HCT116 (cell line): ENCODE measurements around the gene JAK1. TPM values are rescaled to one million over a fixed set of nuclear protein-coding genes. Genes with fewer than 3 reads are reported as not detected.

ENCODE experiments used
- ATAC-seq: fragments of 200-7000 bp; cut with Tn5 transposase; 2 replicates; pipeline ENCODE4 v1.9.1; 2020; ENCODE audit warnings: mild to moderate bottlenecking, moderate library complexity
- BruUV-seq: library from RNA; stranded (reverse); fragments of 400-500 nt; replicated peaks from 2 replicates; lab custom pipeline; 2021; lab: Mats Ljungman, UMichigan
- CTCF ChIA-PET: fragments of 300-600 bp; sonication (Branson Sonifier 250); formaldehyde crosslinking; loops from one replicate; lab custom pipeline; 2021; ENCODE audit warnings: antibody characterized with exemption; lab: Charles Lee
- POLR2A ChIA-PET: fragments of 300-600, 350-600 bp; sonication (Branson Sonifier 250); formaldehyde crosslinking; loops from one replicate; lab custom pipeline; 2021; ENCODE audit warnings: antibody characterized with exemption; lab: Charles Lee
- RAD21 ChIA-PET, 2 experiments: fragments of 300-600 bp; sonication (Branson Sonifier 250); formaldehyde crosslinking; loops; one replicate each; lab custom pipeline; 2023; ENCODE audit warnings: low total read pairs in 2 of 2; ENCODE audit not compliant: uncharacterized antibody in 2 of 2, unreplicated experiment in 2 of 2, low non-redundant PET in 1 of 2; lab: Charles Lee
- DNase-seq: peaks from one replicate; pipeline ENCODE4 v3.0.0-alpha.2; 2010; ENCODE audit warnings: low read depth, low spot score
- H2AFZ ChIP-seq: fragments of 200-600 bp; shearing (Covaris generic), sonication (generic); 2 replicates; pipeline ENCODE4 v1.6.1; 2017; ENCODE audit warnings: low read depth, mixed run types, mixed read lengths, antibody characterized with exemption, low read length; ENCODE audit not compliant: poor library complexity, severe bottlenecking
- H3K27ac ChIP-seq: 2 replicates; pipeline ENCODE4 v1.5.1; 2012; ENCODE audit warnings: low read depth, low read length
- H3K27me3 ChIP-seq: fragments of 200-600 bp; sonication (generic); 2 replicates; pipeline ENCODE4 v1.6.1; 2016; ENCODE audit warnings: mixed run types, low read length, mixed read lengths; ENCODE audit not compliant: insufficient read depth
- H3K36me3 ChIP-seq, 2 experiments: fragments of 200-500 bp in 1 of 2; fragments of 200-600 bp in 1 of 2; sonication (Bioruptor generic) in 1 of 2; sonication (generic) in 1 of 2; 2 replicates each; pipeline versions ENCODE4 v1.5.1 to v1.6.1; 2014 to 2016; ENCODE audit warnings: low read length in 2 of 2, inconsistent platforms in 1 of 2, mixed read lengths in 1 of 2, mixed run types in 1 of 2; ENCODE audit not compliant: insufficient read depth in 2 of 2, control insufficient read depth in 1 of 2
- H3K4me1 ChIP-seq, 2 experiments: fragments of 200-600 bp in 1 of 2; sonication (generic) in 1 of 2; 2 replicates each; pipeline versions ENCODE4 v1.5.1 to v1.6.1; 2012 to 2017; ENCODE audit warnings: low read length in 2 of 2, inconsistent platforms in 1 of 2, mild to moderate bottlenecking in 1 of 2, mixed read lengths in 1 of 2, mixed run types in 1 of 2, moderate library complexity in 1 of 2; ENCODE audit not compliant: insufficient read depth in 2 of 2, control insufficient read depth in 1 of 2
- H3K4me2 ChIP-seq: fragments of 200-600 bp; sonication (generic); 2 replicates; pipeline ENCODE4 v1.6.1; 2017; ENCODE audit warnings: mixed run types, low read length, mixed read lengths
- H3K4me3 ChIP-seq, 2 experiments: fragments of 200-600 bp in 1 of 2; sonication (generic) in 1 of 2; replicated peaks in 1 of 2; 2 replicates each; pipeline ENCODE4 v1.5.1; 2011 to 2016; ENCODE audit warnings: low read length in 2 of 2, control low read depth in 1 of 2, low read depth in 1 of 2, mild to moderate bottlenecking in 1 of 2, mixed read lengths in 1 of 2, mixed run types in 1 of 2
- H3K79me2 ChIP-seq: fragments of 200-600 bp; sonication (generic); 2 replicates; pipeline ENCODE4 v1.6.1; 2017; ENCODE audit warnings: mild to moderate bottlenecking, mixed run types, low read length, moderate library complexity, mixed read lengths; ENCODE audit not compliant: insufficient read depth
- H3K9ac ChIP-seq: fragments of 200-600 bp; sonication (generic); 2 replicates; pipeline ENCODE4 v1.6.1; 2016; ENCODE audit warnings: low read length, mixed read lengths
- H3K9me2 ChIP-seq: fragments of 200-600 bp; sonication (generic), shearing (Covaris generic); 2 replicates; pipeline ENCODE4 v1.6.1; 2017; ENCODE audit warnings: mixed run types, mild to moderate bottlenecking, moderate library complexity; ENCODE audit not compliant: insufficient read depth
- H3K9me3 ChIP-seq, 2 experiments: fragments of 200-500 bp in 1 of 2; fragments of 200-600 bp in 1 of 2; sonication (Bioruptor generic) in 1 of 2; sonication (generic) in 1 of 2; 2 replicates each; pipeline ENCODE4 v1.6.1; 2014 to 2017; ENCODE audit warnings: low read length in 2 of 2, mixed read lengths in 2 of 2, inconsistent platforms in 1 of 2, low read depth in 1 of 2, mild to moderate bottlenecking in 1 of 2, mixed run types in 1 of 2, moderate library complexity in 1 of 2; ENCODE audit not compliant: control insufficient read depth in 1 of 2, insufficient read depth in 1 of 2
- H4K20me1 ChIP-seq: fragments of 200-600 bp; sonication (generic), shearing (Covaris generic); 2 replicates; pipeline ENCODE4 v1.6.1; 2017; ENCODE audit warnings: mixed run types, mild to moderate bottlenecking, moderate library complexity; ENCODE audit not compliant: insufficient read depth
- EGR1 ChIP-seq: IDR thresholded peaks from 2 replicates; pipeline ENCODE4 v1.6.1; 2012; ENCODE audit warnings: low read depth
- ELF1 ChIP-seq: IDR thresholded peaks from 2 replicates; pipeline ENCODE4 v1.6.1; 2012; ENCODE audit warnings: low read depth, borderline replicate concordance
- EZH2 ChIP-seq: fragments of 200-600 bp; sonication (generic); IDR thresholded peaks from 2 replicates; pipeline ENCODE4 v1.6.1; 2017; ENCODE audit warnings: antibody characterized with exemption, mixed run types
- FOSL1 ChIP-seq: IDR thresholded peaks from 2 replicates; pipeline ENCODE4 v1.6.1; 2012; ENCODE audit warnings: low read depth
- JUND ChIP-seq: IDR thresholded peaks from 2 replicates; pipeline ENCODE4 v1.6.1; 2012
- POLR2A ChIP-seq: IDR thresholded peaks from 2 replicates; pipeline ENCODE4 v1.7.0; 2011; ENCODE audit warnings: borderline replicate concordance; ENCODE audit not compliant: insufficient read depth, insufficient read length; ENCODE audit errors: extremely low read depth
- RAD21 ChIP-seq: IDR thresholded peaks from 2 replicates; pipeline ENCODE4 v1.6.1; 2012; ENCODE audit warnings: low read depth, mild to moderate bottlenecking
- SIN3A ChIP-seq: IDR thresholded peaks from 2 replicates; pipeline ENCODE4 v1.6.1; 2012; ENCODE audit warnings: low read depth
- ZFX ChIP-seq: fragments of 450-650 bp; IDR thresholded peaks from 2 replicates; pipeline ENCODE4 v1.6.1; 2017
- intact Hi-C: fragments of 100-400 bp; cut with micrococcal nuclease; formaldehyde crosslinking; loops from 2 replicates; pipeline ENCODE4 v1.10.0; 2022
- total RNA-seq: library from RNA; stranded (reverse); gene quantifications from one replicate; pipeline ENCODE4 v1.2.1, GENCODE V29; 2021; ENCODE audit not compliant: unreplicated experiment
- TF ChIP-seq, protein P1 (sequence below), 3 experiments: fragments of 200-600 bp in 1 of 3; sonication (generic) in 1 of 3; IDR thresholded peaks in 2 of 3; conservative IDR thresholded peaks in 1 of 3; 2 replicates each; pipeline ENCODE4 v1.5.1; 2012 to 2017; ENCODE audit warnings: low read depth in 2 of 3, low read length in 2 of 3, antibody characterized with exemption in 1 of 3, borderline replicate concordance in 1 of 3, control low read depth in 1 of 3, mild to moderate bottlenecking in 1 of 3, mixed read lengths in 1 of 3, mixed run types in 1 of 3, moderate library complexity in 1 of 3; ENCODE audit not compliant: insufficient read depth in 1 of 3
- TF ChIP-seq, protein P2 (sequence below): IDR thresholded peaks from 2 replicates; pipeline ENCODE4 v1.6.1; 2011; ENCODE audit warnings: mild to moderate bottlenecking, low read length, moderate library complexity; ENCODE audit not compliant: insufficient replicate concordance; ENCODE audit errors: extremely low read depth

Gene JAK1
- total RNA-seq, 1 experiment from 2014 or later: 53.2 TPM

DNA sequence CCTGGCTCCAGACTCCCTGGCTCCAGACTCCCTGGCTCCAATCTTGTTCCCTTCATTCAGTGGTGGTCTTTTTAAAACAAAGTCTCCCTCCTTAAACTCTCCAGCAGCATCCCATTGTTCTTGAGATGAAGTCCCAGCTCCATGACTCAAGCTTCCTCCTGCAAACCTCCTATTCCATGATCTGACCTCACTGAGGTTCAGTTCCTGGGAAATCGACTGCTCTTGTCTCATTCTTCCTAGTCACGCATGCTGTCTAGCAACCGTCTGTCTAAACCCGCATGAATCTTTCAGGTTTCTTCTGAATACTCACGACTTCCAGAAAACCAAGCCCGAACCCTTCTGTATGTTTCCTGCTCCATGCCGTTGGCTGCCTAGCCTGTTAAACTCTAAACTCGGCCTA is 129.5 kb downstream of the JAK1 start:
- RAD21 ChIA-PET: no interaction called here
- Histone ChIP-seq H3K9me2 (no peaks in the 10 kb centered on the region), H3K27me3 (no peaks in the 10 kb centered on the region), H3K4me1 (no peaks in the 10 kb centered on the region), H3K4me3 (no peak overlapping the region)
- DNase-seq: no peak
- TF ChIP-seq, protein P1, sequence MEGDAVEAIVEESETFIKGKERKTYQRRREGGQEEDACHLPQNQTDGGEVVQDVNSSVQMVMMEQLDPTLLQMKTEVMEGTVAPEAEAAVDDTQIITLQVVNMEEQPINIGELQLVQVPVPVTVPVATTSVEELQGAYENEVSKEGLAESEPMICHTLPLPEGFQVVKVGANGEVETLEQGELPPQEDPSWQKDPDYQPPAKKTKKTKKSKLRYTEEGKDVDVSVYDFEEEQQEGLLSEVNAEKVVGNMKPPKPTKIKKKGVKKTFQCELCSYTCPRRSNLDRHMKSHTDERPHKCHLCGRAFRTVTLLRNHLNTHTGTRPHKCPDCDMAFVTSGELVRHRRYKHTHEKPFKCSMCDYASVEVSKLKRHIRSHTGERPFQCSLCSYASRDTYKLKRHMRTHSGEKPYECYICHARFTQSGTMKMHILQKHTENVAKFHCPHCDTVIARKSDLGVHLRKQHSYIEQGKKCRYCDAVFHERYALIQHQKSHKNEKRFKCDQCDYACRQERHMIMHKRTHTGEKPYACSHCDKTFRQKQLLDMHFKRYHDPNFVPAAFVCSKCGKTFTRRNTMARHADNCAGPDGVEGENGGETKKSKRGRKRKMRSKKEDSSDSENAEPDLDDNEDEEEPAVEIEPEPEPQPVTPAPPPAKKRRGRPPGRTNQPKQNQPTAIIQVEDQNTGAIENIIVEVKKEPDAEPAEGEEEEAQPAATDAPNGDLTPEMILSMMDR (IDR thresholded peaks at IDR 0.05 in 2 of 3, conservative IDR thresholded peaks at IDR 0.05 in 1 of 3; ENCODE audit: borderline replicate concordance in 1 of 3, insufficient read depth in 1 of 3, low read depth in 2 of 3, low read length in 2 of 3): no peak
- TF ChIP-seq POLR2A (no peak), EGR1 (no peak), RAD21 (no peak), ZFX (no peak), EZH2 (no peak), ELF1 (no peak), JUND (no peak), SIN3A (no peak), FOSL1 (no peak)
- TF ChIP-seq, protein P2, sequence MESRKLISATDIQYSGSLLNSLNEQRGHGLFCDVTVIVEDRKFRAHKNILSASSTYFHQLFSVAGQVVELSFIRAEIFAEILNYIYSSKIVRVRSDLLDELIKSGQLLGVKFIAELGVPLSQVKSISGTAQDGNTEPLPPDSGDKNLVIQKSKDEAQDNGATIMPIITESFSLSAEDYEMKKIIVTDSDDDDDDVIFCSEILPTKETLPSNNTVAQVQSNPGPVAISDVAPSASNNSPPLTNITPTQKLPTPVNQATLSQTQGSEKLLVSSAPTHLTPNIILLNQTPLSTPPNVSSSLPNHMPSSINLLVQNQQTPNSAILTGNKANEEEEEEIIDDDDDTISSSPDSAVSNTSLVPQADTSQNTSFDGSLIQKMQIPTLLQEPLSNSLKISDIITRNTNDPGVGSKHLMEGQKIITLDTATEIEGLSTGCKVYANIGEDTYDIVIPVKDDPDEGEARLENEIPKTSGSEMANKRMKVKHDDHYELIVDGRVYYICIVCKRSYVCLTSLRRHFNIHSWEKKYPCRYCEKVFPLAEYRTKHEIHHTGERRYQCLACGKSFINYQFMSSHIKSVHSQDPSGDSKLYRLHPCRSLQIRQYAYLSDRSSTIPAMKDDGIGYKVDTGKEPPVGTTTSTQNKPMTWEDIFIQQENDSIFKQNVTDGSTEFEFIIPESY: no peak
- TF ChIP-seq, all 23 proteins: peak for 0
- no peak for ATAC-seq
- ChIA-PET POLR2A (no interaction called here), CTCF (no interaction called here)
- intact Hi-C loops: no loop called here
- H3K9me3 ChIP-seq: no peaks in the 10 kb centered on the region
- H3K36me3 ChIP-seq: peaks cover 5 to 37% of the 10 kb centered on the region in 2 experiments; a peak in 3 of 4 replicates
- H3K4me2 ChIP-seq: no peak overlapping the region
- H3K9ac ChIP-seq: no peak overlapping the region
- no peaks in the 10 kb centered on the region for H3K79me2 ChIP-seq
- no peaks in the 10 kb centered on the region for H4K20me1 ChIP-seq
- H3K27ac ChIP-seq: no peak overlapping the region
- no TSS peak for BruUV-seq
- no peak overlapping the region for H2AFZ ChIP-seq
